ENCODE measurements around the gene GBP3.

- TF ChIP-seq POLR2AphosphoS5 (IDR thresholded peaks at IDR 0.05; ENCODE audit: low read depth, low read length) (no peak), GABPA (IDR thresholded peaks at IDR 0.05; ENCODE audit: borderline replicate concordance, insufficient read depth, low read length) (no peak), NRF1 (IDR thresholded peaks at IDR 0.05; ENCODE audit: low read depth, low read length) (no peak), RAD21 (IDR thresholded peaks at IDR 0.05 in 1 of 2, conservative IDR thresholded peaks at IDR 0.05 in 1 of 2; ENCODE audit: low read depth in 2 of 2, low read length in 2 of 2) (no peak), EZH2 (IDR thresholded peaks at IDR 0.05; ENCODE audit: low read depth, low read length, severe bottlenecking) (no peak)
Observed at GRCh38 chr1:89063094-89063493, 40.4 kb upstream of the GBP3 start.
